HG03469 (cell line): ENCODE measurements around the gene ADARB2.

Source experiments
- ATAC-seq: cut with Tn5 transposase; IDR thresholded peaks from one replicate; pipeline ENCODE4 v1.9.1; 2021; ENCODE audit warnings: mild to moderate bottlenecking, moderate library complexity, moderate number of reproducible peaks; ENCODE audit not compliant: unreplicated experiment

ADARB2 gene

DNA sequence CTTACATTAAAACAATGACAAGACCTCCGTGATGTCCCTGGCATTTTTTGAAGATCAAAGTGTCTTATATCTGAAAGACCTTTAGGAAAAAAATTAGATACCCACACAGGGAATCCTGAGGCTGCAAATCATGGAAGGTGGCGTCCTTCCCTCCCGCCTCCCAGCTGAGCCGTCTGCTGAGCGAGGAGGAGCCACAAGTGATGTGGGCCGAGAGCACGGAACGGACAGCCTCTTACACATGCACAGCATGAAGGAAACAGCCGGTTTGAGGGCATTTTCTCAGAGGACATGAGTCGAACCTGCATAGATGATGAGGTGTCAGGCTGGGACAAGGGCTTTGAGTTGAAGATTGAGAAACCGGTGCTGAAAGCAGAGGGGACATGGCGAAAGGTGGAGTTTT lies 163.3 kb downstream of the ADARB2 start:
- no peak for ATAC-seq

DNA sequence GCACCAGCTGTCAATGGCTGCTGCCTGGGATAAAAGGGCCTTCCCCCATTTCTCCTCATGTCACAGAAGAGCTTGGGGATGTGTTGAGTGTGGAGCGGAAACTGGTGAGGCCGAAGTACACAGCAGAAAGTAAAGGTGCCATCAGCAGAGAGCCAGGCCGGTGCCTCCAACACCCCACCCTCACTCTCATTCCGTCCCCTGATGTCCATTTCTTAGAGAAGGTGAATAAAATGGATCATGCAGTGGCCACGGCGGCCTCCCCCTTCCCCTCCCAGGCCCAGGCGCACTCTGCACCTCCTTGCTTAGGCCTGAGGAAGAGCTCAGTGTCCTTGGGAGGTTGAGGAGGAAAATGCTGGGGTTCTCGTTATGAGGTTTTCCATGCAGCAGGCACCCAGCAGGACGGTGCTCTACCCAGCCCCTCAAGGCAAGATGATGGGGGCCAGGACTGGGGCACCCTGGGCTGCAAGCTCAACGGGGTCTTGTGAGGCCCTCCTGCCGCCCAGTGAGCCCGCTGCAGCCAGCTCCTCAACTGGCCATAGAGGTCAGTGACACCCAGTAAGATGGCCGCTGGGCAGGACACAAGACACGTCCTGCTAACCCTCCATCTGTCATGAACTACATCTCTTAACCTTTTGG lies 163.9 kb downstream of the ADARB2 start:
- no peak for ATAC-seq

DNA sequence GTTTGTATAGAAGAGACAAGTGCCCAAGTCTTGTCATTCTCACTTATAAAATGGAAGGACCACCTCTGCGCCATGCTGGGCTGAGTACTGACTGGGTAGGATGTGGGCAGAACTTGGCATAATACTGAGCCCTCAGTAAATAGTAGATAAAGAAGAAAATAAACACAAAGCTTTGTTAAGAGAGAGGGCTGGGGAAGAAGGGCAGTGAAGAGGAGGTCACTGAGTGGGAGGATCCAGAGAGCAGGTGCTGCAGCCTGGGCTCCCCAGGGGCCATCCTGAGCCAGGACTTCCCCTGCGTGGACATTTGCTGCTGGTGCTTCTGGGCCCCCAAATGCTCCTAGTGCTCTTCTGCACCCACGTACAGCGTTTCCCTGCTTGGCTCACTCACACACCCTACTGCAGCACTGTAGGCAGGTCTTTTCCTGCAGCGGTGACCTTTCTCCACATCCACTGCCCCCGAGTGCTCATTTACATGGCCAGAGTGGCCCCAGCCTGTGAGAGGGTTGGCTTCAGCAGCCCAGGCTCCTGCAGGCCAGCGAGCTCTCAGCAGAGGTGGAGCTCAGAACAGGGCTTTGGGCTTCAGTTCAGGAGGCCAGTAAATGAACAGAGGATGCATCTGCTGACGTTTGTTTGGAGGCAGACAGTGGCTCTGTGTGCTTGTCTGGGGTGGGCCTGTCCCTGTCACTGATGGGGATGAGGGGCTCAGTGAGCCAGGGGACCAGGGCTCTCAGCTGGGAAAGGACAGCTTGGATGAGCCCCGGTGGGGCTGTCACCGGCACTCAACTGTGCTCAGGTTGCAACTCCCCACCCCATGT lies 164.6 kb downstream of the ADARB2 start:
- ATAC-seq = no peak

DNA sequence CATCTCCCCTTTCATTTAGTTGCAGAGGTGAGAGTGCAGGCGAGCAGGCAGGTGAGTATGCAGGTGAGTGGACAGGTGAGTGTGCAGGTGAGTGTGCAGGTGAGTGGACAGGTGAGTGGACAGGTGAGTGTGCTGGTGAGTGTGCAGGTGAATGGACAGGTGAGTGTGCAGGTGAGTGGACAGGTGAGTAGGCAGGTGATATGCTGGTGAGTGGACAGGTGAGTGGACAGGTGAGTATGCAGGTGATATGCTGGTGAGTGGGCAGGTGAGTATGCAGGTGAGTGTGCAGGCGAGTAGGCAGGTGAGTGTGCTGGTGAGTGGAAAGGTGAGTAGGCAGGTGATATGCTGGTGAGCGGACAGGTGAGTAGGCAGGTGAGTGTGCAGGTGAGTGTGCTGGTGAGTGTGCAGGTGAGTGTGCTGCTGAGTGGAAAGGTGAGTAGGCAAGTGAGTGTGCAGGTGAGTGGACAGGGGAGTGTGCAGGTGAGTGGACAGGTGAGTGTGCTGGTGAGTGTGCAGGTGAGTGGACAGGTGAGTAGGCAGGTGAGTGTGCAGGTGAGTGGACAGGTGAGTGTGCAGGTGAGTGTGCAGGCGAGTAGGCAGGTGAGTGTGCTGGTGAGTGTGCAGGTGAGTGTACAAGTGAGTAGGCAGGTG lies 165.6 kb downstream of the ADARB2 start:
- no peak for ATAC-seq

DNA sequence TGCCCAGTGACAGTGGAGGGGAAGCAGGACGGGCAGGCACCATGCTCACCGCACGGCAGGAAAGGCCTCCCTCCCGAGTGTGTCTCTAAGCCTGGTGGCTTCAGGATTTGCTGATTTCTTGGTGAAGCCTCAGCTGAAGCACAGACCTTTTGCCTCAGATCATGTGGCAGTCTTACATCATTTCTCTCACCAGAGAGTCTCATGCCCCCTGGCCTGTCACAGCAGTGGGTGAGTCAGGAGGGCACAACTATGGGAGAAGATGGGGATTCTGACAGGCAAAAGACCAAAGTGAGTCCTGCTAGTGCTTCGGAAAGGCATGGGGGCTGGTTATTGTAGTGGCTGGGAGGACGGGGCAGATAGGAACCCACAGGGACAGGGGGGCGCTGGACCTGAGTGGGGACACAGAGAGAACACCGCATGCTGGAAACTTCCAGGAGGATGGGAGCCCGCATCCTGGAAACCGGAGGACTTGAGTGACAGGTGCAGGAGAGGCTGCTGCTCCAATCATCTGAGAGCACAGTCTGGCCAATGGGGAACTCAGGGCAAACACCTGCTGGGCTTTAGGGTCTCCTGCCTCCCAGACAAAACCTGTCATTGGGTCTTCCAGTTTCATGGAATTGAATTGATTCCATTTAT lies 166.8 kb downstream of the ADARB2 start:
- ATAC-seq = no peak

DNA sequence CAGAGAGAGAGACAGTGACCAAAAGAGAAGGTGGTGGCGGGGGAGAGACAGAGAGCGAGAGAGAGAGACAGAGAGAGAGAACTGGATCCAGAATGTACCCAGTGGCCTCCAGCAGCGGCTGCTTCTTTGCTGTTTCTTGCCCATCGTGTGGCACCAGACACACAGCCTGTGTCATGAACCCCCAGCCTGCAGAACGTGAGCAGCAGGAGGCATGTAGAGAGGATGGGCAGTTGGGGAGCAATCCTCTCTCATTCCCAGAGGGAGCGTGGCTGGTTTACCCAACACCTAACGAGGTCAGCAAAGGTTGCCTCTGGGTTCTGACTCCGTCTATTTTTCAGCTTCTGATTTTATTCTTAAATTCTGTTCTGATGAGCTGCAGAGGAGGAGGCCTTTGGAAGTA lies 168.1 kb downstream of the ADARB2 start:
- ATAC-seq = no peak

DNA sequence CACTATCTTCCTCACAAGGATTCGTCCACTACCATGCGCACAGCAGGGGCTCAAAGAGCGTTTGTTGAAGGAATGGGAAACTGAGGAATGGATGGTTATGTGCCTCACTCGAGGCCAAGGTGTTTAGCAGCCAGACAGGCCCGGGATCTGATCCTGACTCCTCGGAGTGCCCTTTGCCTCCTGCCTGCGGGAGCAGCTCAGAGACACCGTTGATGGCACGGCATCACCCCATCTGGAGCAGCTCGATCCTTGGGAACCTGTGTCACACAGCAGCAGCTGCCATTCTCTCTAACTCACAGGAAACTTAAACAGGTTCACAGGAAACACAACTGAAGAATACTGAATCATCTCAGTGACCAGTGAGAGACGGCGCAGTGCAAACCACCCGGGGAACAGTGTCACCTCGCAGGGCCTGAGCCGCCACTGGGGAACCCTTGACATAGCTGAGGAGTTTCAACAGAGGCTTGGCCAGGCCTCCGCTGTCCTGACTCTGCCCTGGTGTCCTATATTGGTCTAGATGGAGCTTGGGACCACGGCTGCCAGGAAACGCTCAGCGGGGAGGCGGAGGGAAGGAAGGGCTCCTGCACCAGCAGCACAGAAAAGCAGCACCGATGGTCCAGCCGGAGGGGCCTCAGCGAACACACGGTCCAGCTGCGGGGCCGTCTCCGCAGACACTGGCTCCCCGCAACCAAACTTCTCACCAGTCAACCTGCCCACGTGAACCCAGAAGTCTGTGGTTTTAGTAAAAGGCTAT lies 169.4 kb downstream of the ADARB2 start:
- ATAC-seq = no peak

DNA sequence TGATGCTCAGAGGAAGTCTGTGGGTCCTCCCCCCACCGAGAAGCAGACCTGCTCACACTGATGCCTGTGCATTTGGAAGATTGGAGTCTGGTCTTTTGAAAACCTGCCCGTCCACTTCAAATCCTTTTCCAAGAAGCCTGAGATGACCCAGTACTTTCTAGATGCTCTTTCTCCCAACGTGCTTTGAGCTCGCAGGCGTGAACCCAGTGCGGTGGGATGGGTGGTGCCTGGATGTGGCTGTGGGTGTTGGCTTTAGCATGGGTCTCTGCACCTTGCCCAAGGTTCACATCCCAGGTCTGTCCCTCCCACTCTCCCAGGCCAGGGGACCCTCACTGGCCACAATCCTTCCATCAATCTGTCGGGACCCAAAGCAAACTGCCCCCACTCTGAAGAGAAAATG lies 170.2 kb downstream of the ADARB2 start:
- ATAC-seq = no peak

DNA sequence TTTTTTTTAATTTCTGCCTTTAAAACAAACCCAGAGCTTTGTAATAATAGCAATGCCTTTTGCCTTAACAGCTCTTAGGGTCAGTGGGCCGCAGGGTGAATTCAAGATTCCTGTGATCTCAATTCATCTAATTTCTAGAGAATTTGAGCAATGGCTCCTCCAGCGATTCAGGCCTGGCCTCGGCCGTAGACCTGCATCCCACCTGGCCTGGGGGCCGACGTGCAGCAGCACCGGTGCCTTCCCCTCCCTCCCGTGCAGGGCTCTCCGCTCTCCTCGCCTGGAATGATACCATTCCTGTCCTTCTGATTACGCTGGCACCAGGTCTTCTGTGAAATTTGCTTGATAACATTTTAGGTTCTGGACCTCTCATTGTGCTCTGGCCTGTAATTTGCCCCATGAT lies 172.5 kb downstream of the ADARB2 start:
- no peak for ATAC-seq

DNA sequence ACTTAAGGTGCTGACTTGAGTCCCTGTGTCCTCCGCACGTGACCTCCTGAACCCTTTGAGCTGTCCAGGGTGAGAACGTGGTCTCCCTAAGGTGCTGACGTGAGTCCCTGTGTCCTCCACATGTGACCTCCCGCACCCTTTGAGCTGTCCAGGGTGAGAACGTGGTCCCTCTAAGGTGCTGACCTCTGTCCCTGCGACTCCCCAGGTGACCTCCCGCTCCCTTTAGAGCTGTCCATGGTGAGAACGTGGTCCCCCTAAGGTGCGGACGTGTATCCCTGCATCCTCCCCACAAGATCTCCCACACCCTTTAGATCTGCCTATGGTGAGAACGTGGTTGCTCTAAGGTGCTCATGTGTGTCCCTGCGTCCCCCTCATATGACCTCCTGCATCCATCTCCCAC lies 174.3 kb downstream of the ADARB2 start:
- ATAC-seq = no peak

DNA sequence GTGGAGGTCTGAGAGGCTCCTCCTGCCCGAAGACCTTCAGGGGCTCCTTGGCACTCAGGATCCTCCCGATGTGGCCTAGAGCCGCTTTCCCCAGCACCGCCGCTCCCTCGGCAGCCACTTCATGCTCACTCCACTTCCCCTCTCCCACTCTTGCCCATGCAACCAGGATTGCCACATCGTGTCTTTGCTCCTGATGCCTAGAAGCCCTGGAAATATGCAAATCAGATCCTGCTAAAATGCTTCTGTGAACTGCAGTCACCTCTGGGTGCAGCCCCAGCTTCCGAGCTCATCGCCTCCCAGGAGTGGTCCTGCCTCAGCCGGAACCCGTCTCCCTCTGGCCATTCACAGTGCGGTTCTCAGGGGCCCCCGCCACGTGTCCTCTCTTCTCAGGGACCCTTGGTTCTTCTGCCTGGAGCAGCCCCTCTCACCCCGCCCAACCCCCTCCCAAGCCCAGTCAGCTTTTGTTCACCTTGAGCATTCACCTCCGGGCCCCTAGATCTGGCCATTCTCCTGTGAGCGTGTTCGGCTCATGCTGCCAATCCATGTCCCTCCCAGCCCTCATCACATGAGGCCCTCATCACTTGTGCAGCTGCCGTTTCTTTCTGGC lies 175.5 kb downstream of the ADARB2 start:
- no peak for ATAC-seq

DNA sequence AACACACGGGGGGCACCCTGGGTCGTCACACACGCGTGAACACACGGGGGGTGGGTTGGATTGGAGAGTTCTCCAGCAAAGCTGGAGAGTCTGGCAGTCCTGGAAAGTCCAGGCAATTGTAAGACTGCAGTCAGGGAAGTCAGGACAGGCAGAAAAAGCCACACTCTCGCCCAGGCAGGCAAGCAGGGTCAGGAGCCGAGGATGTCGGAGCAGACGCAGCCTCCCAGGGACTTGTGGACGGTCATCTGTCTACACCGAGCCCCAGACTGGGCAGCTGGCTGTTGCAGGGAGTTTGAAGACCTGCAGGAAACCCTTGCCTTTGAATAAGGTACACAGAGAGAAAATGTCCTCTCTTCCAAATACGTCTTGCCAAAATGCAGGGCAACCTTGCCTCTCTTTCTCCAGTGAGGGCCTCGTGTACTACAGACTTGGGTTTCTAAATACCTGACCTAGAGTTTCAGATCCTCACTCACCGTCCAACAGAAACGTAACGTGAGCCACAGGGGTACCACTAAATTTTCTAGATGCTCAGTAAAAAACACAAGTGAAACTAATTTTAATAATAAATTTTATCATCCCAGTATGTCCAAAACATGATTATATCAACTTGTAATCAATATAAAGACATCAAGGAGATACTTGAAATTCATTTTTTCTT lies 176.7 kb downstream of the ADARB2 start:
- ATAC-seq = no peak

DNA sequence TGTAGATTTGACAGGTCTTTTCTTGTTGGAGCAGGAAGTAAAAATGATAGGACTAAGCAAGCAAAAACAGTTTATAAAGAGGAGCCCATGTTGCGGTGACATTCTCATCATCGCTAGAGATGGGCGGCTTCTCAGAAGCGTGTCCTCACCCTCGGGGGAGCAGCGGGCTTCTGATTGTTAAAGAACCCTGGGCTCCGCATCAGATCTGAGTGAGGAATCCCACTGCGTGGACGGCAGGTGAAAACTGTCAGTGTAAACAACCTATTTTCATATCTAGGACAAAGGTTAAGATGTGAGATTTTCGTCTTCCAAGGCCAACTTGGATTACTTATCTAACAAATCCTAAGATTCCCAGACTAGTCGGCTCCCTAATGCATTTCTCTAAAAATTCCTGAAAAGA lies 177.6 kb downstream of the ADARB2 start:
- ATAC-seq = no peak

DNA sequence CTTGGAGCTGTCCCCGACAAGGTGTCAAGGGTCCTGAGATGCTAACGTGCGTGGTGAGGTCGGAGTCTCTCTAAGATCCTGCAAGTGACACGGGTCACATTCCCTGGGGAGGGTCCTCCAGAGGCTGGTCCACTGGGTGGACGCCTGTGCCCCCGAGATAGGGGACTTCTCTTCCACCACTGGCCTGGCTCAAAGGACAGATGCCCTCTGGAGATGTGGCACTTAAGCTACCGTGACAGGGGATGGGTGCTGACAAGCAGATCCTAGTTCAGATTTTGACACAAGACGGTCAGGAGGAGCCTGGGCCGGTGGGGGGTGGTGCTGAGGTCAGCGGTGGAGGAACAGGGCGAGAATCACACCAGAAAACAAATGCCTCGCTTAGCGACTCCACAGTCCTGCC lies 178.0 kb downstream of the ADARB2 start:
- ATAC-seq = no peak

DNA sequence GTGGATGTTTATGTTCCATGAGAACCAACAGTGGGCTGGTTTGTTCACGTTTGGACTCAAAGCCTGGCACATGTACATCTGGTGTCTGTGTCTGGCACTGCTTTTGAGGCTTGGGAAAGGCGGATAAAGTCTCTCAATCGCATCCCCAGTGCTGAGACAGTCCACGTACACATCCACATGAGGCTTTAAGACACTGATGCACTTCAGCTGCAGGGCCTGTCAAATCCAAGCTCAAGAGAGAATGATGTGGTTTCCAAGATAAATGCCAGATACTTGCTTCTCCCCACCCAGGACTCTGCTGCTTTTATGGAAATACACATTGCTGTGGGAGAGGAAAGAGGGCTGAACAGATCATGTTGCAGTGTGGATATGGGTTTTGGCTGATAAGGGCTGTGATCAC lies 178.4 kb downstream of the ADARB2 start:
- ATAC-seq = no peak

DNA sequence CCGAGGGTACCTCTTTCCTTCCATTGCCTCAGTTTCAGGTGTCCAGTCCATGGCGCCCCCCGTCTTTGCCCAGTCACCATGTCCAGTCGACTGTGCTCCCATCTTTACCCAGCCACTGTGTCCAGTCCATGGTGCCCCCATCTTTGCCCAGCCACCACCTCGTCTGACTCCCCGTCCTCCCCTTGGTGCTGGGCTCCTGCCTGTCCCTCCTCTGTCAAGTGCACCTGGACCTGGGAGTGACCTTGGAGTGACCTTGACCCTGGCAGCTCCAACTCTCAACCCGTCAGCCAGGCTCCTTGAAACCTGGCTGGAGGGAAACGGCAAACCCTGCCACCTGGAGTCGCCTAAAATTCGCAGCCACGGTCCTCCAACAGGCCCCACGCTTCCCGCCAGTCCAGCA lies 180.2 kb downstream of the ADARB2 start:
- ATAC-seq = no peak

DNA sequence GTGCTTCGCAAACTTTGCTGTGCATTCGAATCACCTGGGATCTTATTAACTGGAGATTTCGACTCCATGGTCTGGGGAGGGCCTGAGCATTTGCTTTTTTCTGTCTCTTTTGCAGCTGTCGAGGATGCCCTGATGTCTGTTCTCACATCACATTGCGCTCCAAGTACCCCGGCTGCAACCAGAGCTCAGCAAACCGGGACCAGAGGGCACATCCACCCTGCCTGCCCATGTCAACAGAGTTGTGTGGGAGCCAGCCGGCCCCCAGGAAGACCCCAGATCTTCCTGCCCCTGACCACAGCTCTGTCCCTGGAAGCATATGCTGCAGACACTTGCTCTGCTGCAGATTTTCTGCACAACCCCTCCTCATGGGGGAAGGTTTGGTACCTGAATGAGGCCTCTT lies 180.8 kb downstream of the ADARB2 start:
- ATAC-seq = no peak

DNA sequence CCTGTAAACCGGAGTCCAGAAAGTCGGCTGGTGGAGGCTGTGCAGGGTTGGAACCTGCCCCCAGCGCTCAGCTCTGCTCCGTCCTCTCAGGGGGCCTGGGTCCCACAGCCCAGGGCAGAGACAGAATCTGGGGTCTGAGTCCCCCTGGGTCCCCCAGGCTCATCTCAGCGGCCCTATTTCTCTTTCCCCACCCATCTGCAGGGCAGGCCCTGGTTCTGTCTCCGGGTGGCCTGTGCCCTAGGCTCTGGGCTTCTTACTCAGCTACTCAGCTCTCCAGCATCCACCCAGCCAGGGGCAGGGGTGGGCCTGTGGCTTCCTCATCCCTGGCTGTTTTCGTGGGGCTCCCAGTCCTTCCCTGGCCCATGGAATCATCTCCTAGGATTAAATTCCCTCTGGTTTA lies 183.4 kb downstream of the ADARB2 start:
- ATAC-seq = no peak

DNA sequence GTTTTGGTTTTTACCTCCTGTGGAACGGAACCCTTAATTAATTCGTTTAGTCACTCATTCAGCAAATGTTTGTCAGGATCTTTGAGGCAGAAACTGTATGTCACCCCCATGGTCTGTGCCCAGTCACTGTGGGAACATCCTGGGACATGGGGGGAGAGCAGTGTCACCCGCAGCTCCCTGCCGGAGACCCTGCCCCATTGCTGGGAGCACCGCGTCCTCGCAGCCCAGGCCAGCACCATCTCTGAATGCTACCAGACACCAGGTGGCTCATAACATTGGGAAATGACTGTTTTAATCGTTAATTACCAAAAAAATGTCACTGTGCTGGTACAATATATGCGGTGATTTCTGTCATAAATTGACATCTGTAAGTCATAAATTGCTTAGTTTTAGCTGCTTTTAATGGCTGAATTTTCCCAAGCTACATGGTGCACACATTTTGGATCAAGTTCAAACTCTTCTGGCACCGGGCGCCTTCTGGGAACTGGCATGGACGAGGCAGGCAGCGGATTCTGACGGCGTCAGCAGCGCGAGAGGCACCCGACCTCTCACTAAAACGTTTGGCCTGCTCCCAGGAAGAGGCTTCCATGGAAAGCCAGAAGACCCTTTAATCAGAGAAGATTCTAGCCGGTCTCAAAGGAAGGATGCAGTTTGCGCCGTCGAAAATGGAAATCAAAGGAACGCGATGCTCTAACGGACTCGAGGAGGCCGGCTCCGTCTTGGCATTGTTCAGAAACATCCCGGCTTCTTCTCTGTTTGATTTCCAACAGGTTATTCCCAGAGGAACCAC lies 184.2 kb downstream of the ADARB2 start:
- ATAC-seq = no peak
